ENCODE data around the gene INO80E.

Gene INO80E

GRCh38 chr16:29975811-29976511 lies 20.1 kb upstream of the INO80E start:
- DNase-seq (ENCODE audit: low read depth), result no peak

GRCh38 chr16:29977063-29977825 lies 18.8 kb upstream of the INO80E start:
- DNase-seq (ENCODE audit: low read depth), result no peak

- no peak for DNase-seq (ENCODE audit: low read depth)
These were observed 18.0 kb upstream of the INO80E start for GRCh38 chr16:29978081-29978480.

- DNase-seq (ENCODE audit: low read depth), result no peak
These were observed 17.3 kb upstream of the INO80E start for GRCh38 chr16:29978564-29979270.

- DNase-seq (ENCODE audit: low read depth), result no peak
These were observed 13.3 kb upstream of the INO80E start for GRCh38 chr16:29982560-29983419.

- DNase-seq (ENCODE audit: low read depth), result no peak
These were observed 12.5 kb upstream of the INO80E start for GRCh38 chr16:29983420-29984136.

- no peak for DNase-seq (ENCODE audit: low read depth)
These were observed 11.8 kb upstream of the INO80E start for GRCh38 chr16:29984137-29984763.

- no peak for DNase-seq (ENCODE audit: low read depth)
These were observed 11.3 kb upstream of the INO80E start for GRCh38 chr16:29984764-29985147.

GRCh38 chr16:29985271-29985811 lies 10.7 kb upstream of the INO80E start:
- no peak for DNase-seq (ENCODE audit: low read depth)

- no peak for DNase-seq (ENCODE audit: low read depth)
These were observed 9.8 kb upstream of the INO80E start for GRCh38 chr16:29986231-29986630.

- DNase-seq (ENCODE audit: low read depth), result no peak
These were observed 9.1 kb upstream of the INO80E start for GRCh38 chr16:29986931-29987330.

- no peak for DNase-seq (ENCODE audit: low read depth)
These were observed 8.5 kb upstream of the INO80E start for GRCh38 chr16:29987371-29988085.

- no peak for DNase-seq (ENCODE audit: low read depth)
These were observed 7.5 kb upstream of the INO80E start for GRCh38 chr16:29988346-29989075.

- no peak for DNase-seq (ENCODE audit: low read depth)
These were observed 6.8 kb upstream of the INO80E start for GRCh38 chr16:29989111-29989858.

GRCh38 chr16:29990034-29990433 lies 6.0 kb upstream of the INO80E start:
- no peak for DNase-seq (ENCODE audit: low read depth)

GRCh38 chr16:29990883-29991570 lies 5.0 kb upstream of the INO80E start:
- DNase-seq (ENCODE audit: low read depth), result no peak

GRCh38 chr16:29991571-29991904 lies 4.5 kb upstream of the INO80E start:
- no peak for DNase-seq (ENCODE audit: low read depth)

GRCh38 chr16:29992344-29992967 lies 3.6 kb upstream of the INO80E start:
- DNase-seq (ENCODE audit: low read depth), result no peak

All from T-helper 22 cell (primary cell).